B cell (primary cell): ENCODE measurements around the gene EPHB4.

Experiments
- CTCF ChIP-seq: fragments of 200-600 bp; IDR thresholded peaks from one replicate; pipeline ENCODE4 v1.8.0; 2022; ENCODE audit warnings: antibody characterized with exemption, mild to moderate bottlenecking
- EZH2 ChIP-seq: IDR thresholded peaks from 2 replicates; pipeline ENCODE4 v1.6.1; 2012; ENCODE audit warnings: borderline replicate concordance, low read depth, mild to moderate bottlenecking, moderate library complexity, low read length; ENCODE audit not compliant: insufficient read depth, poor library complexity, severe bottlenecking

GRCh38 chr7:100865938-100866728 is 38.8 kb upstream of the EPHB4 start:
- no peak for TF ChIP-seq CTCF
- TF ChIP-seq EZH2: no peak
